ENCODE data around the gene OAT.

The OAT gene

GRCh38 chr10:124364674-124365073, 54.0 kb downstream of the OAT start:
- Histone ChIP-seq H2AFZ (ENCODE audit: low read depth, low read length) (no peak overlapping the region), H2AK5ac (ENCODE audit: low read length, severe bottlenecking) (no peak overlapping the region), H3K9ac (ENCODE audit: low read length) (no peak overlapping the region), H2BK15ac (ENCODE audit: low read depth, poor library complexity, severe bottlenecking) (no peak overlapping the region), H3K9me3 (ENCODE audit: control insufficient read depth, low read length) (peaks cover 4% of the 10 kb centered on the region), H3K23ac (ENCODE audit: low read length in 2 of 2) (no peak overlapping the region), H3K4me2 (ENCODE audit: low read length, poor library complexity, severe bottlenecking) (no peak overlapping the region), H3K79me1 (replicated peaks; ENCODE audit: low read length, poor library complexity, severe bottlenecking) (no peaks in the 10 kb centered on the region), H3K36me3 (ENCODE audit: control insufficient read depth in 1 of 2, insufficient read depth in 2 of 2, low read depth in 1 of 2, low read length in 2 of 2) (no peaks in the 10 kb centered on the region), H3K18ac (ENCODE audit: low read depth in 1 of 2, low read length in 2 of 2) (peak overlapping the region in 1 of 2 experiments; percentile 25), H2BK12ac (ENCODE audit: low read length in 2 of 2) (no peak overlapping the region), H2BK120ac (ENCODE audit: low read depth, low read length) (no peak overlapping the region), H3K27me3 (ENCODE audit: control insufficient read depth in 1 of 2, insufficient read depth in 1 of 2, low read length in 2 of 2) (peaks cover 0 to 60% of the 10 kb centered on the region in 2 experiments), H3K14ac (ENCODE audit: low read length in 2 of 2) (peak overlapping the region in 1 of 2 experiments; percentile 62), H3K4me3 (ENCODE audit: insufficient read depth in 1 of 2, low read depth in 1 of 2, low read length in 2 of 2) (no peak overlapping the region), H3K4me1 (ENCODE audit: control insufficient read depth, insufficient read depth, low read depth, low read length) (no peaks in the 10 kb centered on the region), H4K91ac (ENCODE audit: low read length) (no peak overlapping the region), H4K8ac (ENCODE audit: low read length) (no peak overlapping the region), H3K4ac (ENCODE audit: low read depth in 1 of 2, low read length in 2 of 2) (no peak overlapping the region), H3K27ac (ENCODE audit: low read length, poor library complexity, severe bottlenecking) (no peak overlapping the region), H2BK5ac (ENCODE audit: low read depth, low read length, poor library complexity, severe bottlenecking) (no peak overlapping the region)
- 84% methylated on average over 5 of the region's 5 CpGs for WGBS
- DNase-seq, result no peak

DNA sequence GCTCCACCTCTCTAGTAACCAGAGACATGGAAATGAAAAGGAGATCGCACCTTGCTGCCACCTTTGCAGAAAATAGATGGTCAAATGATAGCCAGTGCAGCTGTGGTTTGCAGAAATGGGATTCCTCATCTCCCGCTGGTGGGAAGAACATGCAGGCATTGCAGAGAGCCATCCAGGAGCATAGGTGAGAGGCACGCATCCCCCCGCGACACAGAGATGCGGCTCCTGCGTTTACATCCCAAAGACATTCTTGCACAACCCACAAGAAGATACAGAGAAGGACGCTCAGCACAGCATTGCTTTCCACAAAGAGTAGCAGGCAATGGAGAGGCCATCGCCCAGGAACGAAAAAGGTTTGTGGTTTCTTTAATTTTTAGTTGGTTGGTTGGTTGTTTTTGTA, 56.2 kb downstream of the OAT start:
- Histone ChIP-seq H2BK15ac (ENCODE audit: low read depth, poor library complexity, severe bottlenecking) (no peak overlapping the region), H2BK12ac (ENCODE audit: low read length in 2 of 2) (no peak overlapping the region), H2BK5ac (ENCODE audit: low read depth, low read length, poor library complexity, severe bottlenecking) (no peak overlapping the region), H4K91ac (ENCODE audit: low read length) (no peak overlapping the region), H3K4me3 (ENCODE audit: insufficient read depth in 1 of 2, low read depth in 1 of 2, low read length in 2 of 2) (no peak overlapping the region), H2AFZ (ENCODE audit: low read depth, low read length) (no peak overlapping the region), H3K27me3 (ENCODE audit: control insufficient read depth in 1 of 2, insufficient read depth in 1 of 2, low read length in 2 of 2) (peaks cover 0 to 42% of the 10 kb centered on the region in 2 experiments), H3K23ac (ENCODE audit: low read length in 2 of 2) (no peak overlapping the region), H3K27ac (ENCODE audit: low read length, poor library complexity, severe bottlenecking) (no peak overlapping the region), H3K4me1 (ENCODE audit: control insufficient read depth, insufficient read depth, low read depth, low read length) (no peaks in the 10 kb centered on the region), H3K9ac (ENCODE audit: low read length) (no peak overlapping the region), H3K4me2 (ENCODE audit: low read length, poor library complexity, severe bottlenecking) (no peak overlapping the region), H2BK120ac (ENCODE audit: low read depth, low read length) (no peak overlapping the region), H3K79me1 (replicated peaks; ENCODE audit: low read length, poor library complexity, severe bottlenecking) (no peaks in the 10 kb centered on the region), H3K36me3 (ENCODE audit: control insufficient read depth in 1 of 2, insufficient read depth in 2 of 2, low read depth in 1 of 2, low read length in 2 of 2) (no peaks in the 10 kb centered on the region), H3K14ac (ENCODE audit: low read length in 2 of 2) (no peak overlapping the region), H3K9me3 (ENCODE audit: control insufficient read depth, low read length) (peaks cover 8% of the 10 kb centered on the region), H4K8ac (ENCODE audit: low read length) (no peak overlapping the region), H3K4ac (ENCODE audit: low read depth in 1 of 2, low read length in 2 of 2) (no peak overlapping the region), H2AK5ac (ENCODE audit: low read length, severe bottlenecking) (no peak overlapping the region), H3K18ac (ENCODE audit: low read depth in 1 of 2, low read length in 2 of 2) (no peak overlapping the region)
- 84% methylated on average over 10 of the region's 10 CpGs for WGBS
- DNase-seq, result no peak

GRCh38 chr10:124359336-124359832, 59.3 kb downstream of the OAT start:
- Histone ChIP-seq H3K4me3 (ENCODE audit: insufficient read depth in 1 of 2, low read depth in 1 of 2, low read length in 2 of 2) (no peak overlapping the region), H3K18ac (ENCODE audit: low read depth in 1 of 2, low read length in 2 of 2) (no peak overlapping the region), H3K27ac (ENCODE audit: low read length, poor library complexity, severe bottlenecking) (no peak overlapping the region), H2BK12ac (ENCODE audit: low read length in 2 of 2) (no peak overlapping the region), H3K4me1 (ENCODE audit: control insufficient read depth, insufficient read depth, low read depth, low read length) (peaks cover 3% of the 10 kb centered on the region), H3K9ac (ENCODE audit: low read length) (no peak overlapping the region), H3K36me3 (ENCODE audit: control insufficient read depth in 1 of 2, insufficient read depth in 2 of 2, low read depth in 1 of 2, low read length in 2 of 2) (no peaks in the 10 kb centered on the region), H2BK5ac (ENCODE audit: low read depth, low read length, poor library complexity, severe bottlenecking) (no peak overlapping the region), H3K14ac (ENCODE audit: low read length in 2 of 2) (no peak overlapping the region), H3K4me2 (ENCODE audit: low read length, poor library complexity, severe bottlenecking) (no peak overlapping the region), H2AK5ac (ENCODE audit: low read length, severe bottlenecking) (no peak overlapping the region), H2BK120ac (ENCODE audit: low read depth, low read length) (no peak overlapping the region), H2AFZ (ENCODE audit: low read depth, low read length) (no peak overlapping the region), H3K79me1 (replicated peaks; ENCODE audit: low read length, poor library complexity, severe bottlenecking) (no peaks in the 10 kb centered on the region), H3K27me3 (ENCODE audit: control insufficient read depth in 1 of 2, insufficient read depth in 1 of 2, low read length in 2 of 2) (peaks cover 0 to 14% of the 10 kb centered on the region in 2 experiments), H4K8ac (ENCODE audit: low read length) (no peak overlapping the region), H3K4ac (ENCODE audit: low read depth in 1 of 2, low read length in 2 of 2) (no peak overlapping the region), H4K91ac (ENCODE audit: low read length) (no peak overlapping the region), H2BK15ac (ENCODE audit: low read depth, poor library complexity, severe bottlenecking) (no peak overlapping the region), H3K9me3 (ENCODE audit: control insufficient read depth, low read length) (peaks cover 8% of the 10 kb centered on the region), H3K23ac (ENCODE audit: low read length in 2 of 2) (no peak overlapping the region)
- no peak for DNase-seq
- WGBS, result 84% methylated on average over 2 of the region's 2 CpGs

GRCh38 chr10:124357561-124357885, 61.2 kb downstream of the OAT start:
- Histone ChIP-seq H2BK120ac (ENCODE audit: low read depth, low read length) (no peak overlapping the region), H3K36me3 (ENCODE audit: control insufficient read depth in 1 of 2, insufficient read depth in 2 of 2, low read depth in 1 of 2, low read length in 2 of 2) (no peaks in the 10 kb centered on the region), H2AK5ac (ENCODE audit: low read length, severe bottlenecking) (peak overlapping the region; percentile 51), H3K4me2 (ENCODE audit: low read length, poor library complexity, severe bottlenecking) (no peak overlapping the region), H4K8ac (ENCODE audit: low read length) (no peak overlapping the region), H2AFZ (ENCODE audit: low read depth, low read length) (no peak overlapping the region), H3K27me3 (ENCODE audit: control insufficient read depth in 1 of 2, insufficient read depth in 1 of 2, low read length in 2 of 2) (peaks cover 0 to 4% of the 10 kb centered on the region in 2 experiments), H3K14ac (ENCODE audit: low read length in 2 of 2) (no peak overlapping the region), H3K27ac (ENCODE audit: low read length, poor library complexity, severe bottlenecking) (no peak overlapping the region), H4K91ac (ENCODE audit: low read length) (peak overlapping the region; percentile 4), H3K79me1 (replicated peaks; ENCODE audit: low read length, poor library complexity, severe bottlenecking) (no peaks in the 10 kb centered on the region), H3K23ac (ENCODE audit: low read length in 2 of 2) (peak overlapping the region in 1 of 2 experiments; percentile 72), H3K4me3 (ENCODE audit: insufficient read depth in 1 of 2, low read depth in 1 of 2, low read length in 2 of 2) (no peak overlapping the region), H3K9ac (ENCODE audit: low read length) (no peak overlapping the region), H2BK5ac (ENCODE audit: low read depth, low read length, poor library complexity, severe bottlenecking) (no peak overlapping the region), H2BK12ac (ENCODE audit: low read length in 2 of 2) (peak overlapping the region in 1 of 2 experiments; percentile 42), H2BK15ac (ENCODE audit: low read depth, poor library complexity, severe bottlenecking) (no peak overlapping the region), H3K9me3 (ENCODE audit: control insufficient read depth, low read length) (peaks cover 8% of the 10 kb centered on the region), H3K4me1 (ENCODE audit: control insufficient read depth, insufficient read depth, low read depth, low read length) (peaks cover 4% of the 10 kb centered on the region), H3K18ac (ENCODE audit: low read depth in 1 of 2, low read length in 2 of 2) (peak overlapping the region in 1 of 2 experiments; percentile 2), H3K4ac (ENCODE audit: low read depth in 1 of 2, low read length in 2 of 2) (no peak overlapping the region)
- 85% methylated on average over 9 of the region's 9 CpGs for WGBS
- DNase-seq, result no peak

Data from mesenchymal stem cell (in vitro differentiated cells and primary cell).